Calu3 (cell line): ENCODE results near the gene WFIKKN1. TPM values are rescaled to one million over a fixed set of nuclear protein-coding genes. Genes with fewer than 3 reads are reported as not detected.

Experiments
- BruUV-seq: library from RNA; stranded (reverse); fragments of 400-500 nt; replicated peaks from 2 replicates; lab custom pipeline; 2021; lab: Mats Ljungman, UMichigan
- CTCF ChIA-PET: fragments of 300-600 bp; sonication (Branson Sonifier 250); formaldehyde crosslinking; loops from one replicate; lab custom pipeline; 2022; ENCODE audit warnings: antibody characterized with exemption; lab: Charles Lee
- DNase-seq: peaks from one replicate; pipeline ENCODE4 v3.0.0; 2022
- H3K27ac Mint-ChIP-seq: one replicate; pipeline ENCODE4 v1.8.0; 2022; ENCODE audit warnings: mixed read lengths; ENCODE audit not compliant: unreplicated experiment
- H3K27me3 Mint-ChIP-seq: one replicate; pipeline ENCODE4 v1.8.0; 2022; ENCODE audit warnings: mixed read lengths; ENCODE audit not compliant: unreplicated experiment
- H3K36me3 Mint-ChIP-seq: one replicate; pipeline ENCODE4 v1.8.0; 2022; ENCODE audit warnings: mild to moderate bottlenecking, moderate library complexity, mixed read lengths; ENCODE audit not compliant: insufficient read depth, unreplicated experiment
- H3K4me1 Mint-ChIP-seq: one replicate; pipeline ENCODE4 v1.8.0; 2022; ENCODE audit warnings: mild to moderate bottlenecking, low read depth, mixed read lengths; ENCODE audit not compliant: unreplicated experiment
- H3K4me3 Mint-ChIP-seq: one replicate; pipeline ENCODE4 v1.8.0; 2022; ENCODE audit warnings: mild to moderate bottlenecking, low read depth, moderate library complexity, mixed read lengths; ENCODE audit not compliant: unreplicated experiment
- H3K9me3 Mint-ChIP-seq: one replicate; pipeline ENCODE4 v1.8.0; 2022; ENCODE audit warnings: low read depth, mixed read lengths; ENCODE audit not compliant: unreplicated experiment
- CTCF ChIP-seq: fragments of 200-600 bp; IDR thresholded peaks from one replicate; pipeline ENCODE4 v1.8.0; 2022; ENCODE audit warnings: antibody characterized with exemption; ENCODE audit not compliant: unreplicated experiment
- intact Hi-C: fragments of 100-400 bp; cut with micrococcal nuclease; formaldehyde crosslinking; loops from one replicate; pipeline ENCODE4 v1.10.0; 2022; ENCODE audit not compliant: unreplicated experiment
- total RNA-seq: library from RNA; stranded (reverse); gene quantifications from 2 replicates; pipeline ENCODE4 v1.2.3, GENCODE V29; 2022

Gene WFIKKN1
- total RNA-seq, 1 experiment from 2014 or later, result 0.90 TPM

- H3K27ac Mint-ChIP-seq, result no peak overlapping the region
- no TSS peak for BruUV-seq
- TF ChIP-seq CTCF, result no peak
- H3K4me3 Mint-ChIP-seq, result no peak overlapping the region
- DNase-seq, result no peak
- CTCF ChIA-PET, result interaction anchor here (0.6 kb wide), 1 partner anchor 125 kb away, joined by 3 read pairs; no protein-coding TSS in a partner anchor
- H3K9me3 Mint-ChIP-seq, result no peaks in the 10 kb centered on the region
- intact Hi-C loops, result no loop called here
- H3K4me1 Mint-ChIP-seq, result peaks cover 24% of the 10 kb centered on the region
- H3K36me3 Mint-ChIP-seq, result peaks cover 78% of the 10 kb centered on the region
- no peaks in the 10 kb centered on the region for H3K27me3 Mint-ChIP-seq
These were observed 47.3 kb upstream of the WFIKKN1 start for GRCh38 chr16:583470-583814.

- Mint-ChIP-seq H3K4me1 (peaks cover 24% of the 10 kb centered on the region), H3K27me3 (no peaks in the 10 kb centered on the region), H3K27ac (no peak overlapping the region), H3K4me3 (no peak overlapping the region), H3K9me3 (no peaks in the 10 kb centered on the region), H3K36me3 (peaks cover 78% of the 10 kb centered on the region)
- CTCF ChIA-PET, result interaction anchor here (0.6 kb wide), 1 partner anchor 126 kb away, joined by 3 read pairs; no protein-coding TSS in a partner anchor
- intact Hi-C loops, result no loop called here
- no peak for DNase-seq
- no peak for TF ChIP-seq CTCF
- BruUV-seq, result no TSS peak
These were observed 46.8 kb upstream of the WFIKKN1 start for GRCh38 chr16:583815-584591.

GRCh38 chr16:585351-585750 is 45.4 kb upstream of the WFIKKN1 start:
- TF ChIP-seq CTCF, result peak; percentile 35
- Mint-ChIP-seq H3K36me3 (peaks cover 89% of the 10 kb centered on the region), H3K4me1 (peaks cover 25% of the 10 kb centered on the region), H3K27me3 (no peaks in the 10 kb centered on the region), H3K9me3 (no peaks in the 10 kb centered on the region), H3K27ac (peak overlapping the region; percentile 97), H3K4me3 (no peak overlapping the region)
- CTCF ChIA-PET, result interaction anchor here (0.8 to 1.0 kb wide), 2 partner anchors 8 to 58 kb away, joined by 3 to 4 read pairs; no protein-coding TSS in a partner anchor
- BruUV-seq, result no TSS peak
- peak; percentile 82 for DNase-seq
- intact Hi-C loops, result no loop called here

- no peak for TF ChIP-seq CTCF
- H3K4me3 Mint-ChIP-seq, result no peak overlapping the region
- peaks cover 33% of the 10 kb centered on the region for H3K4me1 Mint-ChIP-seq
- TSS peak; percentile 40 for BruUV-seq
- intact Hi-C loops, result no loop called here
- H3K9me3 Mint-ChIP-seq, result no peaks in the 10 kb centered on the region
- CTCF ChIA-PET, result interaction anchor here (0.8 to 1.0 kb wide), 2 partner anchors 7 to 59 kb away, joined by 3 to 4 read pairs; no protein-coding TSS in a partner anchor
- peaks cover 94% of the 10 kb centered on the region for H3K36me3 Mint-ChIP-seq
- no peak for DNase-seq
- H3K27ac Mint-ChIP-seq, result peak overlapping the region; percentile 97
- no peaks in the 10 kb centered on the region for H3K27me3 Mint-ChIP-seq
These were observed 44.6 kb upstream of the WFIKKN1 start for GRCh38 chr16:586047-586644.
